HepG2 (cell line): ENCODE data around the gene ATR. TPM values are rescaled to one million over a fixed set of nuclear protein-coding genes. Genes with fewer than 3 reads are reported as not detected.

Source experiments
- DR1 ChIP-seq: sonication (generic); formaldehyde crosslinking; IDR thresholded peaks from 2 replicates; pipeline ENCODE4 v1.8.0; 2021; ENCODE audit warnings: mild to moderate bottlenecking, missing genetic modification reagents, inconsistent platforms
- ELF3 ChIP-seq: IDR thresholded peaks from 2 replicates; pipeline ENCODE4 v1.6.1; 2016; ENCODE audit warnings: missing genetic modification reagents, missing compliant biosample characterization
- FOXC1 ChIP-seq: sonication (generic); formaldehyde crosslinking; IDR thresholded peaks from 2 replicates; pipeline ENCODE4 v1.8.0; 2022; ENCODE audit warnings: mild to moderate bottlenecking, missing genetic modification reagents, borderline replicate concordance
- GATA4 ChIP-seq: sonication (generic); IDR thresholded peaks from 2 replicates; pipeline ENCODE4 v1.6.1; 2016; ENCODE audit warnings: antibody characterized with exemption, low read depth, borderline replicate concordance
- HMG20B ChIP-seq: conservative IDR thresholded peaks from 2 replicates; pipeline ENCODE4 v1.6.1; 2016; ENCODE audit warnings: missing genetic modification reagents, missing compliant biosample characterization
- HNRNPH1 ChIP-seq: fragments of 200-400 bp; formaldehyde crosslinking; optimal IDR thresholded peaks from 2 replicates; pipeline ENCODE3; 2017; ENCODE audit warnings: mild to moderate bottlenecking, low read depth, low read length
- NFIC ChIP-seq: IDR thresholded peaks from 2 replicates; pipeline ENCODE4 v1.6.1; 2012; ENCODE audit warnings: mild to moderate bottlenecking, low read length, inconsistent platforms
- PATZ1 ChIP-seq: sonication (generic); formaldehyde crosslinking; IDR thresholded peaks from 2 replicates; pipeline ENCODE4 v1.4.0; 2020; ENCODE audit warnings: missing genetic modification reagents
- PRPF4 ChIP-seq: fragments of 200-400 bp; formaldehyde crosslinking; IDR thresholded peaks from 2 replicates; pipeline ENCODE4 v1.6.1; 2016; ENCODE audit warnings: low read length, low read depth; ENCODE audit not compliant: poor library complexity, severe bottlenecking
- SIN3A ChIP-seq: IDR thresholded peaks from 2 replicates; pipeline ENCODE4 v1.6.1; 2011; ENCODE audit warnings: low read depth, mild to moderate bottlenecking, control low read depth, low read length, borderline replicate concordance
- THAP9 ChIP-seq: sonication (generic); formaldehyde crosslinking; IDR thresholded peaks from 2 replicates; pipeline ENCODE4; 2020; ENCODE audit warnings: missing genetic modification reagents, mild to moderate bottlenecking, borderline replicate concordance
- ZBTB8A ChIP-seq: sonication (generic); formaldehyde crosslinking; IDR thresholded peaks from 2 replicates; pipeline ENCODE4 v1.4.0; 2020; ENCODE audit warnings: mild to moderate bottlenecking, low read depth, missing genetic modification reagents, borderline replicate concordance
- ZNF296 ChIP-seq: sonication (generic); formaldehyde crosslinking; conservative IDR thresholded peaks from 2 replicates; pipeline ENCODE4 v1.5.0; 2020; ENCODE audit warnings: mild to moderate bottlenecking, missing genetic modification reagents
- ZNF34 ChIP-seq: sonication (generic); formaldehyde crosslinking; IDR thresholded peaks from 2 replicates; pipeline ENCODE4 v1.4.0; 2020; ENCODE audit warnings: mild to moderate bottlenecking, missing genetic modification reagents, borderline replicate concordance
- ZNF609 ChIP-seq: sonication (generic); formaldehyde crosslinking; IDR thresholded peaks from 2 replicates; pipeline ENCODE4 v1.4.0; 2020; ENCODE audit warnings: mild to moderate bottlenecking, missing genetic modification reagents, borderline replicate concordance
- ZNF704 ChIP-seq: sonication (generic); formaldehyde crosslinking; IDR thresholded peaks from 2 replicates; pipeline ENCODE4 v1.8.1; 2023; ENCODE audit warnings: mild to moderate bottlenecking, inconsistent platforms, moderate library complexity, missing genetic modification reagents, borderline replicate concordance
- polyA plus RNA-seq, 8 experiments: library from polyadenylated mRNA; depleted of rRNA in 3 of 8; stranded (reverse) in 7 of 8; unstranded in 1 of 8; fragments of >200 nt; fragmentation: Illumina TruSeq in 4 of 8; extraction: Trizol in 4 of 8; gene quantifications; 2 replicates each; pipeline versions ENCODE4 v1.2.1 to v1.2.3, GENCODE V29; 2011 to 2016; ENCODE audit warnings: low read depth in 4 of 8, missing spikeins in 1 of 8, mixed read lengths in 1 of 8; ENCODE audit not compliant: insufficient read depth in 1 of 8
- total RNA-seq, 5 experiments: library from RNA; depleted of rRNA; stranded (reverse); fragments of >200 nt; fragmentation: Illumina TruSeq; extraction: Trizol; gene quantifications; 2 replicates each; pipeline ENCODE4 v1.2.3, GENCODE V29; 2016; ENCODE audit warnings: low read depth in 1 of 5

Gene ATR
- total and polyA plus RNA-seq, 2 of the 13 experiments (the other 11 are each of a cell fraction or from before 2014, with no cell fraction given), result 6.6 to 17.0 TPM

GRCh38 chr3:142578329-142579223 is at the start of gene ATR (continued):
- peak; percentile 66 for TF ChIP-seq PATZ1 (CRISPR knock-in tag)
- no peak for TF ChIP-seq GATA4
- peak; percentile 99 for TF ChIP-seq SIN3A
- TF ChIP-seq ELF3, result peak; percentile 98
- TF ChIP-seq DR1 (CRISPR knock-in tag), result peak; percentile 97
- 0 out of 2 replicates have a peak, but pooled peaks have one; percentile 53 for TF ChIP-seq NFIC
- peak; percentile 94 for TF ChIP-seq THAP9 (CRISPR knock-in tag)
- TF ChIP-seq ZNF296 (CRISPR knock-in tag), result no peak
- TF ChIP-seq HMG20B (CRISPR knock-in tag), result no peak
- TF ChIP-seq HNRNPH1, result no peak
- TF ChIP-seq ZBTB8A (CRISPR knock-in tag), result peak; percentile 55; the same call in 1 of the 2 replicates
- peak; percentile 78 for TF ChIP-seq ZNF609
- TF ChIP-seq ZNF704 (CRISPR knock-in tag), result peak; percentile 98
- TF ChIP-seq PRPF4, result no peak
- peak; percentile 88 for TF ChIP-seq FOXC1 (CRISPR knock-in tag)
- TF ChIP-seq ZNF34 (CRISPR knock-in tag), result peak; percentile 94; the same call in 1 of the 2 replicates
